CD4-positive, alpha-beta memory T cell (primary cell): ENCODE results near the gene ZRSR2. TPM values are rescaled to one million over a fixed set of nuclear protein-coding genes. Genes with fewer than 3 reads are reported as not detected.
A peak's percentile ranks its signal among the peaks of the same experiment; 100 is the strongest.
"Not testable (repeated sequence)": the region's sequence is repeated elsewhere in the genome, so short reads cannot be mapped to it uniquely, and the experiment has no call there.

Source experiments
- CTCF ChIA-PET: fragments of 350-600 bp; sonication (Branson Sonifier 250); formaldehyde crosslinking; loops from one replicate; lab custom pipeline; 2021; ENCODE audit warnings: inconsistent platforms; ENCODE audit not compliant: partially characterized antibody; lab: Charles Lee
- POLR2A ChIA-PET: fragments of 350-600 bp; sonication (Branson Sonifier 250); formaldehyde crosslinking; loops from one replicate; lab custom pipeline; 2021; ENCODE audit not compliant: partially characterized antibody; lab: Charles Lee
- DNase-seq, 5 donors: peaks; one replicate each; pipeline versions ENCODE4 v3.0.0 to v3.0.0-alpha.2; 2020 to 2022; ENCODE audit warnings: mixed read lengths in 1 of 5
- H3K27ac ChIP-seq: one replicate; pipeline ENCODE4 v1.7.0; 2013; ENCODE audit warnings: low read depth, low read length
- H3K27me3 ChIP-seq: 2 replicates; pipeline ENCODE4 v1.7.0; 2013; ENCODE audit warnings: mild to moderate bottlenecking, low read length, moderate library complexity; ENCODE audit not compliant: insufficient read depth
- H3K36me3 ChIP-seq: 2 replicates; pipeline ENCODE4 v1.7.0; 2013; ENCODE audit warnings: mild to moderate bottlenecking, low read length, moderate library complexity; ENCODE audit not compliant: insufficient read depth
- H3K4me1 ChIP-seq: 2 replicates; pipeline ENCODE4 v1.7.0; 2013; ENCODE audit warnings: mild to moderate bottlenecking, low read length, moderate library complexity; ENCODE audit not compliant: insufficient read depth
- H3K4me3 ChIP-seq, 2 donors: one replicate each; pipeline ENCODE4 v1.7.0; 2013; ENCODE audit warnings: low read length in 2 of 2, mild to moderate bottlenecking in 1 of 2
- H3K9me3 ChIP-seq, 2 donors: one replicate each; pipeline ENCODE4 v1.7.0; 2013; ENCODE audit warnings: low read length in 2 of 2, control low read depth in 1 of 2; ENCODE audit not compliant: control insufficient read depth in 1 of 2
- H3K27ac Mint-ChIP-seq, 7 donors: one replicate each; pipeline ENCODE4 v1.8.0; 2020 to 2021; ENCODE audit warnings: mixed read lengths in 7 of 7, mild to moderate bottlenecking in 6 of 7, inconsistent platforms in 3 of 7, moderate library complexity in 3 of 7
- H3K27me3 Mint-ChIP-seq, 2 donors: one replicate each; pipeline ENCODE4 v1.8.0; 2020 to 2021; ENCODE audit warnings: mixed read lengths in 2 of 2
- H3K36me3 Mint-ChIP-seq, 2 donors: one replicate each; pipeline ENCODE4 v1.8.0; 2020 to 2021; ENCODE audit warnings: mixed read lengths in 2 of 2, inconsistent platforms in 1 of 2, mild to moderate bottlenecking in 1 of 2
- H3K4me1 Mint-ChIP-seq, 4 donors: one replicate each; pipeline ENCODE4 v1.8.0; 2020 to 2021; ENCODE audit warnings: mixed read lengths in 4 of 4, mild to moderate bottlenecking in 1 of 4
- H3K4me3 Mint-ChIP-seq, 8 donors: one replicate each; pipeline ENCODE4 v1.8.0; 2020 to 2021; ENCODE audit warnings: mixed read lengths in 8 of 8, mild to moderate bottlenecking in 7 of 8, moderate library complexity in 6 of 8, inconsistent platforms in 3 of 8
- H3K9me3 Mint-ChIP-seq, 8 donors: one replicate each; pipeline ENCODE4 v1.8.0; 2020 to 2021; ENCODE audit warnings: mixed read lengths in 8 of 8, mild to moderate bottlenecking in 5 of 8, inconsistent platforms in 3 of 8, moderate library complexity in 1 of 8
- intact Hi-C: fragments of 100-400 bp; cut with micrococcal nuclease; formaldehyde crosslinking; loops from one replicate; pipeline ENCODE4 v1.15.1; 2023
- polyA plus RNA-seq, 2 donors: library from polyadenylated mRNA; unstranded; fragments of 300-500 nt; fragmentation: Illumina TruSeq; gene quantifications; one replicate each; pipeline ENCODE4 v1.2.3, GENCODE V29; 2021
- total RNA-seq, 2 experiments: library from RNA; stranded (reverse); gene quantifications; one replicate each; pipeline ENCODE4 v1.2.3, GENCODE V29; 2021

The ZRSR2 gene
- total RNA-seq (10 to 100 TPM; 30.1 to 30.7 TPM), polyA plus RNA-seq (10 to 100 TPM; 19.5 to 42.2 TPM)

- Histone ChIP-seq H3K4me3 (peak within 1 kb of the TSS; percentile 65 to 76), H3K27me3 (no peaks in the 10 kb centered on the region), H3K27ac (peak within 1 kb of the TSS; percentile 83), H3K9me3 (no peaks in the 10 kb centered on the region), H3K36me3 (peaks cover 3% of the 10 kb centered on the region), H3K4me1 (peaks cover 37% of the 10 kb centered on the region)
- Mint-ChIP-seq H3K9me3 (no peaks in the 10 kb centered on the region), H3K4me1 (peaks cover 13 to 35% (median 24%) of the 10 kb centered on the region in 4 donors), H3K4me3 (peak within 1 kb of the TSS in 1 of 8 donors; percentile 18), H3K27me3 (no peaks in the 10 kb centered on the region), H3K36me3 (peaks cover 15 to 24% of the 10 kb centered on the region in 2 donors), H3K27ac (peak within 1 kb of the TSS in 1 of 7 donors; percentile 68)
- POLR2A ChIA-PET, result interaction anchor here (1.1 to 3.6 kb wide), 13 partner anchors 8 to 115 kb away, joined by 3 to 34 read pairs (median 10); partner anchors contain the start of genes AP1S2 and CA5B
- DNase-seq, result peak; percentile 91 to 95 (median 94)
- intact Hi-C loops, result loop anchor here (1.0 to 2.0 kb wide), 5 partner anchors 39 to 115 kb away; partner anchors contain the start of genes AP1S2 and CA5B
- CTCF ChIA-PET, result interaction anchor here (0.7 to 2.5 kb wide), 4 partner anchors 25 to 103 kb away, joined by 3 to 13 read pairs (median 6); partner anchors contain the start of gene AP1S2
Measured at GRCh38 chrX:15789979-15790768, at the start of gene ZRSR2. Gene ZRSR2, plus strand, starts transcription at chrX:15790484. Its CDS starts 12 bp downstream, at chrX:15790496.

- Mint-ChIP-seq H3K4me3 (peak overlapping the region in 6 of 8 donors; percentile 9 to 76 (median 32)), H3K27me3 (no peaks in the 10 kb centered on the region), H3K36me3 (peaks cover 52 to 65% of the 10 kb centered on the region in 2 donors), H3K4me1 (peaks cover 62 to 92% (median 80%) of the 10 kb centered on the region in 4 donors), H3K27ac (peak overlapping the region; percentile 15 to 84 (median 60)), H3K9me3 (peaks cover 0 to 2% (median 0%) of the 10 kb centered on the region in 8 donors)
- peaks cover 73% of the 10 kb centered on the region for H3K4me1 ChIP-seq
- DNase-seq, result no peak
- H3K36me3 ChIP-seq, result no peaks in the 10 kb centered on the region
- ChIA-PET POLR2A (interaction anchor here (0.6 kb wide), 1 partner anchor 69 kb away, joined by 3 read pairs; no protein-coding TSS in a partner anchor), CTCF (no interaction called here)
- H3K27me3 ChIP-seq, result no peaks in the 10 kb centered on the region
- intact Hi-C loops, result no loop called here
- no peak overlapping the region for H3K27ac ChIP-seq
- H3K4me3 ChIP-seq, result no peak overlapping the region
- no peaks in the 10 kb centered on the region for H3K9me3 ChIP-seq
Measured at GRCh38 chrX:15744181-15744867, 46.0 kb upstream of the ZRSR2 start.

- CTCF ChIA-PET, result no interaction called here
- Histone ChIP-seq H3K9me3 (no peaks in the 10 kb centered on the region), H3K4me3 (no peak overlapping the region), H3K4me1 (peaks cover 71% of the 10 kb centered on the region), H3K27ac (no peak overlapping the region), H3K36me3 (no peaks in the 10 kb centered on the region), H3K27me3 (no peaks in the 10 kb centered on the region)
- Mint-ChIP-seq H3K4me3 (peak overlapping the region in 2 of 8 donors; percentile 18 to 43), H3K4me1 (peaks cover 62 to 92% (median 80%) of the 10 kb centered on the region in 4 donors), H3K27ac (peak overlapping the region in 2 of 7 donors; percentile 61 to 77), H3K9me3 (peaks cover 0 to 2% (median 0%) of the 10 kb centered on the region in 8 donors), H3K36me3 (peaks cover 49 to 70% of the 10 kb centered on the region in 2 donors), H3K27me3 (no peaks in the 10 kb centered on the region)
- intact Hi-C loops, result no loop called here
- POLR2A ChIA-PET, result interaction anchor here (1.0 kb wide), 1 partner anchor 45 kb away, joined by 3 read pairs; the partner anchor contains the start of gene ZRSR2
- DNase-seq, result no peak
Measured at GRCh38 chrX:15745179-15745578, 45.1 kb upstream of the ZRSR2 start.

GRCh38 chrX:15746651-15747050 is 43.6 kb upstream of the ZRSR2 start:
- POLR2A ChIA-PET, H3K27ac ChIP-seq, H3K4me3 ChIP-seq, H3K27me3 Mint-ChIP-seq, H3K9me3 Mint-ChIP-seq, DNase-seq, H3K36me3 ChIP-seq, CTCF ChIA-PET, intact Hi-C loops, H3K9me3 ChIP-seq, H3K27me3 ChIP-seq: not testable (repeated sequence)
- Mint-ChIP-seq H3K4me3 (peak overlapping the region in 3 of 8 donors; percentile 17 to 48 (median 24)), H3K36me3 (peaks cover 53 to 73% of the 10 kb centered on the region in 2 donors), H3K4me1 (peaks cover 68 to 97% (median 85%) of the 10 kb centered on the region in 4 donors), H3K27ac (peak overlapping the region; percentile 38 to 91 (median 78))
- peaks cover 72% of the 10 kb centered on the region for H3K4me1 ChIP-seq

- Histone ChIP-seq H3K4me3 (no peak overlapping the region), H3K27me3 (no peaks in the 10 kb centered on the region), H3K27ac (no peak overlapping the region), H3K9me3 (no peaks in the 10 kb centered on the region), H3K36me3 (no peaks in the 10 kb centered on the region), H3K4me1 (peaks cover 72% of the 10 kb centered on the region)
- no peak for DNase-seq
- ChIA-PET CTCF (interaction anchor here (1.6 kb wide), 1 partner anchor 9 kb away, joined by 5 read pairs; the partner anchor contains the start of gene CA5B), POLR2A (interaction anchor here (1.8 to 8.3 kb wide), 2 partner anchors 8 to 12 kb away, joined by 6 to 294 read pairs; partner anchors contain the start of gene CA5B)
- H3K27me3 Mint-ChIP-seq, result no peaks in the 10 kb centered on the region
- H3K4me3 Mint-ChIP-seq, result peak overlapping the region in 5 of 8 donors; percentile 40 to 65 (median 55)
- H3K36me3 Mint-ChIP-seq, result peaks cover 50 to 68% of the 10 kb centered on the region in 2 donors
- intact Hi-C loops, result no loop called here
- H3K4me1 Mint-ChIP-seq, result peaks cover 65 to 97% (median 85%) of the 10 kb centered on the region in 4 donors
- H3K9me3 Mint-ChIP-seq, result peaks cover 0 to 2% (median 0%) of the 10 kb centered on the region in 8 donors
- H3K27ac Mint-ChIP-seq, result peak overlapping the region; percentile 22 to 98 (median 91)
Measured at GRCh38 chrX:15747626-15748173, 42.6 kb upstream of the ZRSR2 start.

GRCh38 chrX:15748841-15749240 is 41.4 kb upstream of the ZRSR2 start:
- Histone ChIP-seq H3K4me3 (no peak overlapping the region), H3K36me3 (no peaks in the 10 kb centered on the region), H3K9me3 (no peaks in the 10 kb centered on the region), H3K27ac (peak overlapping the region; percentile 97), H3K4me1 (peaks cover 72% of the 10 kb centered on the region), H3K27me3 (no peaks in the 10 kb centered on the region)
- H3K36me3 Mint-ChIP-seq, result peaks cover 43 to 67% of the 10 kb centered on the region in 2 donors
- H3K9me3 Mint-ChIP-seq, result no peaks in the 10 kb centered on the region
- peak overlapping the region; percentile 91 to 100 (median 97) for H3K27ac Mint-ChIP-seq
- H3K27me3 Mint-ChIP-seq, result no peaks in the 10 kb centered on the region
- H3K4me3 Mint-ChIP-seq, result peak overlapping the region in 7 of 8 donors; percentile 47 to 92 (median 85)
- no peak for DNase-seq
- POLR2A ChIA-PET, result interaction anchor here (0.6 to 8.3 kb wide), 7 partner anchors 9 to 1134 kb away, joined by 3 to 294 read pairs (median 7); partner anchors contain the start of genes AP1S2, CA5B and ZRSR2
- H3K4me1 Mint-ChIP-seq, result peaks cover 59 to 97% (median 83%) of the 10 kb centered on the region in 4 donors
- CTCF ChIA-PET, result interaction anchor here (1.8 to 2.9 kb wide), 2 partner anchors 10 kb away, joined by 11 to 33 read pairs; partner anchors contain the start of gene CA5B
- intact Hi-C loops, result no loop called here
